Stimulated activated naive B cell treated with anti-CD40 and anti-IgM and Interleukin-4, amounts not matched to agents 10 μg/mL and 1 μg/mL and 100 μg/mL, for 72 hours (primary cell): ENCODE data around the gene ING1.
"Not testable (repeated sequence)": the region's sequence is repeated elsewhere in the genome, so short reads cannot be mapped to it uniquely, and the experiment has no call there.

Experiments
- ATAC-seq, 2 donors: fragments of 150-1000 bp; cut with Tn5 transposase; replicated peaks; 2 replicates each; pipeline ENCODE4 v1.10.0; 2021; ENCODE audit warnings: moderate library complexity in 1 of 2
- DNase-seq: peaks from one replicate; pipeline ENCODE4 v3.0.0; 2021
- H3K27ac Mint-ChIP-seq: one replicate; pipeline ENCODE4 v1.8.0; 2022; ENCODE audit warnings: mild to moderate bottlenecking, mixed read lengths
- H3K27me3 Mint-ChIP-seq, 2 donors: one replicate each; pipeline ENCODE4 v1.8.0; 2022; ENCODE audit warnings: mixed read lengths in 2 of 2
- H3K36me3 Mint-ChIP-seq, 2 donors: one replicate each; pipeline ENCODE4 v1.8.0; 2022; ENCODE audit warnings: mixed read lengths in 2 of 2, mild to moderate bottlenecking in 1 of 2
- H3K4me1 Mint-ChIP-seq, 2 donors: one replicate each; pipeline ENCODE4 v1.8.0; 2022; ENCODE audit warnings: mixed read lengths in 2 of 2, mild to moderate bottlenecking in 1 of 2
- H3K4me3 Mint-ChIP-seq, 2 donors: one replicate each; pipeline ENCODE4 v1.8.0; 2022; ENCODE audit warnings: mild to moderate bottlenecking in 2 of 2, mixed read lengths in 2 of 2, moderate library complexity in 1 of 2
- H3K9me3 Mint-ChIP-seq, 2 donors: one replicate each; pipeline ENCODE4 v1.8.0; 2022; ENCODE audit warnings: mixed read lengths in 2 of 2, mild to moderate bottlenecking in 1 of 2

The ING1 gene

GRCh38 chr13:110701061-110701460 lies 12.4 kb upstream of the ING1 start:
- not testable (repeated sequence) for H3K27me3 Mint-ChIP-seq, H3K9me3 Mint-ChIP-seq, ATAC-seq, H3K4me3 Mint-ChIP-seq, DNase-seq, H3K27ac Mint-ChIP-seq
- Mint-ChIP-seq H3K4me1 (peaks cover 25 to 50% of the 10 kb centered on the region in 2 donors), H3K36me3 (peaks cover 42 to 54% of the 10 kb centered on the region in 2 donors)

- Mint-ChIP-seq H3K4me3 (no peak overlapping the region), H3K4me1 (peaks cover 31 to 51% of the 10 kb centered on the region in 2 donors), H3K36me3 (peaks cover 38 to 47% of the 10 kb centered on the region in 2 donors), H3K27ac (peak overlapping the region; percentile 51), H3K27me3 (no peaks in the 10 kb centered on the region), H3K9me3 (no peaks in the 10 kb centered on the region)
- no peak for DNase-seq
- ATAC-seq = no peak
These were observed 11.4 kb upstream of the ING1 start for GRCh38 chr13:110702089-110702488.

GRCh38 chr13:110702591-110703526 lies 10.6 kb upstream of the ING1 start:
- Mint-ChIP-seq H3K27ac (peak overlapping the region; percentile 11), H3K27me3 (no peaks in the 10 kb centered on the region), H3K36me3 (peaks cover 35 to 44% of the 10 kb centered on the region in 2 donors), H3K4me3 (no peak overlapping the region), H3K9me3 (no peaks in the 10 kb centered on the region), H3K4me1 (peaks cover 32 to 49% of the 10 kb centered on the region in 2 donors)
- no peak for ATAC-seq
- DNase-seq = no peak

GRCh38 chr13:110705356-110705825 lies 8.1 kb upstream of the ING1 start:
- Mint-ChIP-seq H3K27ac (peak overlapping the region; percentile 95), H3K9me3 (no peaks in the 10 kb centered on the region), H3K27me3 (no peaks in the 10 kb centered on the region), H3K36me3 (peaks cover 12 to 21% of the 10 kb centered on the region in 2 donors), H3K4me1 (peaks cover 22 to 25% of the 10 kb centered on the region in 2 donors), H3K4me3 (peak overlapping the region; percentile 84 to 92)
- ATAC-seq (no peak), DNase-seq (no peak)

GRCh38 chr13:110705826-110706569 lies 7.5 kb upstream of the ING1 start, which contains the start of gene CARS2:
Gene CARS2 (minus strand): TSS chr13:110706116. CDS start chr13:110706093, 23 bp downstream.
- H3K27ac Mint-ChIP-seq = peak within 1 kb of the TSS; percentile 95
- H3K36me3 Mint-ChIP-seq = peaks cover 12 to 21% of the 10 kb centered on the region in 2 donors
- H3K27me3 Mint-ChIP-seq = no peaks in the 10 kb centered on the region
- H3K4me1 Mint-ChIP-seq = peaks cover 22 to 26% of the 10 kb centered on the region in 2 donors
- DNase-seq (peak; percentile 91), ATAC-seq (peak; percentile 95 to 97)
- peak within 1 kb of the TSS; percentile 84 to 92 for H3K4me3 Mint-ChIP-seq
- H3K9me3 Mint-ChIP-seq = no peaks in the 10 kb centered on the region

GRCh38 chr13:110706570-110707372 lies 6.7 kb upstream of the ING1 start:
- DNase-seq (no peak), ATAC-seq (no peak)
- Mint-ChIP-seq H3K27ac (peak overlapping the region; percentile 83), H3K4me3 (peak overlapping the region; percentile 84 to 92), H3K9me3 (no peaks in the 10 kb centered on the region), H3K4me1 (peaks cover 25 to 34% of the 10 kb centered on the region in 2 donors), H3K36me3 (peaks cover 10 to 16% of the 10 kb centered on the region in 2 donors), H3K27me3 (no peaks in the 10 kb centered on the region)

GRCh38 chr13:110712081-110712848 lies 1.2 kb upstream of the ING1 start:
- Mint-ChIP-seq H3K36me3 (peaks cover 2 to 3% of the 10 kb centered on the region in 2 donors), H3K9me3 (no peaks in the 10 kb centered on the region), H3K27ac (peak overlapping the region; percentile 98), H3K4me1 (peaks cover 8 to 17% of the 10 kb centered on the region in 2 donors), H3K27me3 (no peaks in the 10 kb centered on the region), H3K4me3 (peak overlapping the region; percentile 97 to 98)
- peak; percentile 85 for DNase-seq
- ATAC-seq = peak; percentile 45 to 49

GRCh38 chr13:110712849-110713641 lies 455 bp upstream of the ING1 start:
- ATAC-seq (peak; percentile 61 to 66), DNase-seq (peak; percentile 100)
- Mint-ChIP-seq H3K4me1 (peaks cover 8 to 24% of the 10 kb centered on the region in 2 donors), H3K4me3 (peak overlapping the region; percentile 97 to 98), H3K27me3 (no peaks in the 10 kb centered on the region), H3K9me3 (no peaks in the 10 kb centered on the region), H3K27ac (peak overlapping the region; percentile 98), H3K36me3 (peaks cover 2 to 3% of the 10 kb centered on the region in 2 donors)

GRCh38 chr13:110713981-110714796 lies 689 bp downstream of the ING1 start:
- DNase-seq (peak; percentile 60), ATAC-seq (no peak)
- peak overlapping the region; percentile 96 for H3K27ac Mint-ChIP-seq
- H3K9me3 Mint-ChIP-seq = no peaks in the 10 kb centered on the region
- peaks cover 8 to 26% of the 10 kb centered on the region in 2 donors for H3K4me1 Mint-ChIP-seq
- no peaks in the 10 kb centered on the region for H3K27me3 Mint-ChIP-seq
- peak overlapping the region; percentile 97 for H3K4me3 Mint-ChIP-seq
- peaks cover 3 to 5% of the 10 kb centered on the region in 2 donors for H3K36me3 Mint-ChIP-seq

GRCh38 chr13:110714797-110715394 lies 1.4 kb downstream of the ING1 start:
- Mint-ChIP-seq H3K4me3 (peak overlapping the region; percentile 97), H3K4me1 (peaks cover 11 to 33% of the 10 kb centered on the region in 2 donors), H3K36me3 (peaks cover 9 to 12% of the 10 kb centered on the region in 2 donors), H3K9me3 (no peaks in the 10 kb centered on the region), H3K27ac (peak overlapping the region; percentile 96), H3K27me3 (no peaks in the 10 kb centered on the region)
- ATAC-seq (no peak), DNase-seq (no peak)

- Mint-ChIP-seq H3K4me1 (peaks cover 11 to 34% of the 10 kb centered on the region in 2 donors), H3K27ac (peak overlapping the region; percentile 96), H3K4me3 (peak overlapping the region; percentile 97), H3K27me3 (no peaks in the 10 kb centered on the region), H3K36me3 (peaks cover 9 to 13% of the 10 kb centered on the region in 2 donors), H3K9me3 (no peaks in the 10 kb centered on the region)
- ATAC-seq (peak; percentile 63 to 66), DNase-seq (peak; percentile 96)
These were observed 2.1 kb downstream of the ING1 start for GRCh38 chr13:110715395-110716246.
